ENCODE data around the gene MFRP. TPM values are rescaled to one million over a fixed set of nuclear protein-coding genes. Genes with fewer than 3 reads are reported as not detected.
A peak's percentile ranks its signal among the peaks of the same experiment; 100 is the strongest.

The MFRP gene
- total and polyA plus RNA-seq, 9 of the 15 experiments (the other 6 are each of a cell fraction or from before 2014, with no cell fraction given) = not detected

- Histone ChIP-seq H3K4me3 (no peak overlapping the region), H3K4me1 (replicated peaks in 1 of 2; ENCODE audit: control insufficient read depth in 2 of 2, insufficient read depth in 2 of 2, low read length in 2 of 2) (no peaks in the 10 kb centered on the region), H3K27ac (ENCODE audit: extremely low read depth, low read depth, low read length) (no peak overlapping the region), H3K4me2 (ENCODE audit: insufficient read depth, low read length) (no peak overlapping the region), H3K79me2 (ENCODE audit: control insufficient read depth, insufficient read depth, low read length) (no peaks in the 10 kb centered on the region), H3K36me3 (ENCODE audit: control insufficient read depth, insufficient read depth, low read length) (peaks cover 62% of the 10 kb centered on the region; the same call in 2 of the 3 replicates), H3K9me3 (replicated peaks; ENCODE audit: control insufficient read depth, insufficient read depth, low read depth, low read length) (no peaks in the 10 kb centered on the region), H3K27me3 (ENCODE audit: control insufficient read depth in 2 of 2, insufficient read depth in 2 of 2, low read length in 2 of 2) (no peaks in the 10 kb centered on the region), H3K9me1 (ENCODE audit: control insufficient read depth, insufficient read depth, low read length) (no peaks in the 10 kb centered on the region), H4K20me1 (replicated peaks; ENCODE audit: control insufficient read depth, insufficient read depth, low read length) (no peaks in the 10 kb centered on the region), H3K9ac (ENCODE audit: insufficient read depth in 1 of 2, low read depth in 2 of 2, low read length in 2 of 2) (no peak overlapping the region), H2AFZ (ENCODE audit: low read depth, low read length) (no peak overlapping the region)
- 70% methylated on average over 3 of the region's 3 CpGs for WGBS (ENCODE audit: insufficient coverage, low coverage, missing lambda C conversion rate)
- in situ Hi-C loops (cut with MboI) (no loop called here), intact Hi-C loops (cut with micrococcal nuclease) (no loop called here)
- BruUV-seq (replicated peaks) = no TSS peak
- POLR2A ChIA-PET = interaction anchor here (0.6 kb wide), 1 partner anchor 17 kb away, joined by 3 read pairs; no protein-coding TSS in a partner anchor
- CTCF ChIA-PET (ENCODE audit: low intra/inter-chr PET ratio) = no interaction called here
- ATAC-seq (no peak), DNase-seq (ENCODE audit: extremely low read depth in 1 of 4, low spot score in 3 of 4) (no peak), FAIRE-seq (no peak)
- no peak for TF ChIP-seq TFAP4 (CRISPR knock-in tag; IDR thresholded peaks at IDR 0.05; ENCODE audit: borderline replicate concordance)
- TF ChIP-seq SIRT6 (IDR thresholded peaks at IDR 0.05; ENCODE audit: low read depth, low read length) = no peak
- TF ChIP-seq LCOR (CRISPR knock-in tag; IDR thresholded peaks at IDR 0.05) = no peak
Measured at GRCh38 chr11:119297938-119298337, 48.6 kb downstream of the MFRP start.

- Histone ChIP-seq H3K27ac (ENCODE audit: extremely low read depth, low read depth, low read length) (no peak overlapping the region), H3K79me2 (ENCODE audit: control insufficient read depth, insufficient read depth, low read length) (no peaks in the 10 kb centered on the region), H3K27me3 (ENCODE audit: control insufficient read depth in 2 of 2, insufficient read depth in 2 of 2, low read length in 2 of 2) (no peaks in the 10 kb centered on the region), H2AFZ (ENCODE audit: low read depth, low read length) (no peak overlapping the region), H3K9me1 (ENCODE audit: control insufficient read depth, insufficient read depth, low read length) (no peaks in the 10 kb centered on the region), H3K9ac (ENCODE audit: insufficient read depth in 1 of 2, low read depth in 2 of 2, low read length in 2 of 2) (no peak overlapping the region), H3K36me3 (ENCODE audit: control insufficient read depth, insufficient read depth, low read length) (peaks cover 43% of the 10 kb centered on the region; the same call in 2 of the 3 replicates), H3K9me3 (replicated peaks; ENCODE audit: control insufficient read depth, insufficient read depth, low read depth, low read length) (peaks cover 7% of the 10 kb centered on the region), H4K20me1 (replicated peaks; ENCODE audit: control insufficient read depth, insufficient read depth, low read length) (no peaks in the 10 kb centered on the region), H3K4me1 (replicated peaks in 1 of 2; ENCODE audit: control insufficient read depth in 2 of 2, insufficient read depth in 2 of 2, low read length in 2 of 2) (no peaks in the 10 kb centered on the region), H3K4me3 (no peak overlapping the region), H3K4me2 (ENCODE audit: insufficient read depth, low read length) (no peak overlapping the region)
- DNase-seq (ENCODE audit: extremely low read depth in 1 of 4, low spot score in 3 of 4) = peak in 1 of 4 experiments; percentile 27
- in situ Hi-C loops (cut with MboI) (no loop called here), intact Hi-C loops (cut with micrococcal nuclease) (no loop called here)
- 40% methylated on average over 3 of the region's 3 CpGs for WGBS (ENCODE audit: insufficient coverage, low coverage, missing lambda C conversion rate)
- ChIA-PET POLR2A (no interaction called here), CTCF (ENCODE audit: low intra/inter-chr PET ratio) (interaction anchor here (1.0 kb wide), 1 partner anchor 99 kb away, joined by 3 read pairs; no protein-coding TSS in a partner anchor)
- peak; percentile 58; the same call in 1 of the 2 replicates for TF ChIP-seq ZNF121 (CRISPR knock-in tag; conservative IDR thresholded peaks at IDR 0.05)
- TF ChIP-seq RAD21 (CRISPR knock-in tag; conservative IDR thresholded peaks at IDR 0.05 in 1 of 2, IDR thresholded peaks at IDR 0.05 in 1 of 2) = peak in 1 of 2 experiments; percentile 45; a peak in 2 of 4 replicates
- TF ChIP-seq NFIC (IDR thresholded peaks at IDR 0.05) = no peak
- peak in 1 of 3 experiments; percentile 29; a peak in 2 of 6 replicates for TF ChIP-seq CTCF (IDR thresholded peaks at IDR 0.05 in 2 of 3, conservative IDR thresholded peaks at IDR 0.05 in 1 of 3; ENCODE audit: insufficient read depth in 2 of 3, low read depth in 1 of 3, low read length in 3 of 3)
- no TSS peak for BruUV-seq (replicated peaks)
- no peak for FAIRE-seq
- peak; percentile 74 for ATAC-seq
Measured at GRCh38 chr11:119295178-119295577, 51.3 kb downstream of the MFRP start.

All from K562 (cell line).